OCI-LY7 (cell line): ENCODE results near the gene FBXO33.

ENCODE experiments used
- CTCF ChIP-seq: fragments of 200-600 bp; sonication (generic); conservative IDR thresholded peaks from 2 replicates; pipeline ENCODE4 v1.5.1; 2014; ENCODE audit warnings: mild to moderate bottlenecking, antibody characterized with exemption, low read length, moderate library complexity, mixed read lengths
- EZH2phosphoT487 ChIP-seq: fragments of 200-600 bp; sonication (generic); IDR thresholded peaks from 2 replicates; pipeline ENCODE4 v1.6.1; 2018; ENCODE audit warnings: low read depth, borderline replicate concordance, mild to moderate bottlenecking, mixed run types, antibody characterized with exemption, low read length, moderate library complexity, mixed read lengths

GRCh38 chr14:39446131-39446744 is 14.0 kb upstream of the FBXO33 start:
- TF ChIP-seq EZH2phosphoT487 (no peak), CTCF (no peak)
